HCT116 (cell line): Measurements from ENCODE around the gene IDI1. TPM values are rescaled to one million over a fixed set of nuclear protein-coding genes. Genes with fewer than 3 reads are reported as not detected.

Experiments used
- ATAC-seq: fragments of 200-7000 bp; cut with Tn5 transposase; 2 replicates; pipeline ENCODE4 v1.9.1; 2020; ENCODE audit warnings: mild to moderate bottlenecking, moderate library complexity
- BruUV-seq: library from RNA; stranded (reverse); fragments of 400-500 nt; replicated peaks from 2 replicates; lab custom pipeline; 2021; lab: Mats Ljungman, UMichigan
- CTCF ChIA-PET: fragments of 300-600 bp; sonication (Branson Sonifier 250); formaldehyde crosslinking; loops from one replicate; lab custom pipeline; 2021; ENCODE audit warnings: antibody characterized with exemption; lab: Charles Lee
- POLR2A ChIA-PET: fragments of 300-600, 350-600 bp; sonication (Branson Sonifier 250); formaldehyde crosslinking; loops from one replicate; lab custom pipeline; 2021; ENCODE audit warnings: antibody characterized with exemption; lab: Charles Lee
- RAD21 ChIA-PET, 2 experiments: fragments of 300-600 bp; sonication (Branson Sonifier 250); formaldehyde crosslinking; loops; one replicate each; lab custom pipeline; 2023; ENCODE audit warnings: low total read pairs in 2 of 2; ENCODE audit not compliant: uncharacterized antibody in 2 of 2, unreplicated experiment in 2 of 2, low non-redundant PET in 1 of 2; lab: Charles Lee
- DNase-seq: peaks from one replicate; pipeline ENCODE4 v3.0.0-alpha.2; 2010; ENCODE audit warnings: low read depth, low spot score
- H2AFZ ChIP-seq: fragments of 200-600 bp; shearing (Covaris generic), sonication (generic); 2 replicates; pipeline ENCODE4 v1.6.1; 2017; ENCODE audit warnings: low read depth, mixed run types, mixed read lengths, antibody characterized with exemption, low read length; ENCODE audit not compliant: poor library complexity, severe bottlenecking
- H3K27ac ChIP-seq: 2 replicates; pipeline ENCODE4 v1.5.1; 2012; ENCODE audit warnings: low read depth, low read length
- H3K27me3 ChIP-seq: fragments of 200-600 bp; sonication (generic); 2 replicates; pipeline ENCODE4 v1.6.1; 2016; ENCODE audit warnings: mixed run types, low read length, mixed read lengths; ENCODE audit not compliant: insufficient read depth
- H3K36me3 ChIP-seq, 2 experiments: fragments of 200-500 bp in 1 of 2; fragments of 200-600 bp in 1 of 2; sonication (Bioruptor generic) in 1 of 2; sonication (generic) in 1 of 2; 2 replicates each; pipeline versions ENCODE4 v1.5.1 to v1.6.1; 2014 to 2016; ENCODE audit warnings: low read length in 2 of 2, inconsistent platforms in 1 of 2, mixed read lengths in 1 of 2, mixed run types in 1 of 2; ENCODE audit not compliant: insufficient read depth in 2 of 2, control insufficient read depth in 1 of 2
- H3K4me1 ChIP-seq, 2 experiments: fragments of 200-600 bp in 1 of 2; sonication (generic) in 1 of 2; 2 replicates each; pipeline versions ENCODE4 v1.5.1 to v1.6.1; 2012 to 2017; ENCODE audit warnings: low read length in 2 of 2, inconsistent platforms in 1 of 2, mild to moderate bottlenecking in 1 of 2, mixed read lengths in 1 of 2, mixed run types in 1 of 2, moderate library complexity in 1 of 2; ENCODE audit not compliant: insufficient read depth in 2 of 2, control insufficient read depth in 1 of 2
- H3K4me2 ChIP-seq: fragments of 200-600 bp; sonication (generic); 2 replicates; pipeline ENCODE4 v1.6.1; 2017; ENCODE audit warnings: mixed run types, low read length, mixed read lengths
- H3K4me3 ChIP-seq, 2 experiments: fragments of 200-600 bp in 1 of 2; sonication (generic) in 1 of 2; replicated peaks in 1 of 2; 2 replicates each; pipeline ENCODE4 v1.5.1; 2011 to 2016; ENCODE audit warnings: low read length in 2 of 2, control low read depth in 1 of 2, low read depth in 1 of 2, mild to moderate bottlenecking in 1 of 2, mixed read lengths in 1 of 2, mixed run types in 1 of 2
- H3K79me2 ChIP-seq: fragments of 200-600 bp; sonication (generic); 2 replicates; pipeline ENCODE4 v1.6.1; 2017; ENCODE audit warnings: mild to moderate bottlenecking, mixed run types, low read length, moderate library complexity, mixed read lengths; ENCODE audit not compliant: insufficient read depth
- H3K9ac ChIP-seq: fragments of 200-600 bp; sonication (generic); 2 replicates; pipeline ENCODE4 v1.6.1; 2016; ENCODE audit warnings: low read length, mixed read lengths
- H3K9me2 ChIP-seq: fragments of 200-600 bp; sonication (generic), shearing (Covaris generic); 2 replicates; pipeline ENCODE4 v1.6.1; 2017; ENCODE audit warnings: mixed run types, mild to moderate bottlenecking, moderate library complexity; ENCODE audit not compliant: insufficient read depth
- H3K9me3 ChIP-seq, 2 experiments: fragments of 200-500 bp in 1 of 2; fragments of 200-600 bp in 1 of 2; sonication (Bioruptor generic) in 1 of 2; sonication (generic) in 1 of 2; 2 replicates each; pipeline ENCODE4 v1.6.1; 2014 to 2017; ENCODE audit warnings: low read length in 2 of 2, mixed read lengths in 2 of 2, inconsistent platforms in 1 of 2, low read depth in 1 of 2, mild to moderate bottlenecking in 1 of 2, mixed run types in 1 of 2, moderate library complexity in 1 of 2; ENCODE audit not compliant: control insufficient read depth in 1 of 2, insufficient read depth in 1 of 2
- H4K20me1 ChIP-seq: fragments of 200-600 bp; sonication (generic), shearing (Covaris generic); 2 replicates; pipeline ENCODE4 v1.6.1; 2017; ENCODE audit warnings: mixed run types, mild to moderate bottlenecking, moderate library complexity; ENCODE audit not compliant: insufficient read depth
- CTCF ChIP-seq, 3 experiments: fragments of 200-600 bp in 1 of 3; sonication (generic) in 1 of 3; IDR thresholded peaks in 2 of 3; conservative IDR thresholded peaks in 1 of 3; 2 replicates each; pipeline ENCODE4 v1.5.1; 2012 to 2017; ENCODE audit warnings: low read depth in 2 of 3, low read length in 2 of 3, antibody characterized with exemption in 1 of 3, borderline replicate concordance in 1 of 3, control low read depth in 1 of 3, mild to moderate bottlenecking in 1 of 3, mixed read lengths in 1 of 3, mixed run types in 1 of 3, moderate library complexity in 1 of 3; ENCODE audit not compliant: insufficient read depth in 1 of 3
- EGR1 ChIP-seq: IDR thresholded peaks from 2 replicates; pipeline ENCODE4 v1.6.1; 2012; ENCODE audit warnings: low read depth
- ELF1 ChIP-seq: IDR thresholded peaks from 2 replicates; pipeline ENCODE4 v1.6.1; 2012; ENCODE audit warnings: low read depth, borderline replicate concordance
- EZH2 ChIP-seq: fragments of 200-600 bp; sonication (generic); IDR thresholded peaks from 2 replicates; pipeline ENCODE4 v1.6.1; 2017; ENCODE audit warnings: antibody characterized with exemption, mixed run types
- EZH2phosphoT487 ChIP-seq: fragments of 200-600 bp; IDR thresholded peaks from 2 replicates; pipeline ENCODE4 v1.6.1; 2018; ENCODE audit warnings: antibody characterized with exemption, borderline replicate concordance
- FOSL1 ChIP-seq: IDR thresholded peaks from 2 replicates; pipeline ENCODE4 v1.6.1; 2012; ENCODE audit warnings: low read depth
- JUND ChIP-seq: IDR thresholded peaks from 2 replicates; pipeline ENCODE4 v1.6.1; 2012
- MAX ChIP-seq: IDR thresholded peaks from 2 replicates; pipeline ENCODE4 v1.6.1; 2012
- RAD21 ChIP-seq: IDR thresholded peaks from 2 replicates; pipeline ENCODE4 v1.6.1; 2012; ENCODE audit warnings: low read depth, mild to moderate bottlenecking
- REST ChIP-seq: IDR thresholded peaks from 2 replicates; pipeline ENCODE4 v1.6.1; 2012; ENCODE audit warnings: low read depth
- SP1 ChIP-seq: IDR thresholded peaks from 2 replicates; pipeline ENCODE4 v1.6.1; 2012; ENCODE audit warnings: low read depth
- TCF7L2 ChIP-seq: IDR thresholded peaks from 2 replicates; pipeline ENCODE4 v1.7.0; 2011; ENCODE audit warnings: borderline replicate concordance, inconsistent platforms; ENCODE audit not compliant: insufficient read depth, insufficient read length; ENCODE audit errors: extremely low read depth
- YY1 ChIP-seq: IDR thresholded peaks from 2 replicates; pipeline ENCODE4 v1.6.1; 2011; ENCODE audit warnings: low read length, low read depth, moderate library complexity, mild to moderate bottlenecking; ENCODE audit not compliant: insufficient replicate concordance; ENCODE audit errors: extremely low read depth
- intact Hi-C: fragments of 100-400 bp; cut with micrococcal nuclease; formaldehyde crosslinking; loops from 2 replicates; pipeline ENCODE4 v1.10.0; 2022
- total RNA-seq: library from RNA; stranded (reverse); gene quantifications from one replicate; pipeline ENCODE4 v1.2.1, GENCODE V29; 2021; ENCODE audit not compliant: unreplicated experiment

The IDI1 gene
- total RNA-seq, 1 experiment from 2014 or later, result 37.8 TPM

- ChIA-PET CTCF (no interaction called here), POLR2A (no interaction called here), RAD21 (no interaction called here)
- no peak overlapping the region for H3K4me2 ChIP-seq
- BruUV-seq, result no TSS peak
- TF ChIP-seq EGR1 (no peak), RAD21 (no peak), EZH2phosphoT487 (no peak)
- H3K9me3 ChIP-seq, result no peaks in the 10 kb centered on the region
- H3K4me1 ChIP-seq, result no peaks in the 10 kb centered on the region; a peak in 1 of 4 replicates
- H3K9ac ChIP-seq, result no peak overlapping the region
- H3K9me2 ChIP-seq, result no peaks in the 10 kb centered on the region
- peaks cover 60 to 84% of the 10 kb centered on the region in 2 experiments for H3K36me3 ChIP-seq
- peaks cover 99% of the 10 kb centered on the region for H3K79me2 ChIP-seq
- H3K27ac ChIP-seq, result no peak overlapping the region
- ATAC-seq (no peak), DNase-seq (no peak)
- H3K27me3 ChIP-seq, result no peaks in the 10 kb centered on the region
- intact Hi-C loops, result no loop called here
- H2AFZ ChIP-seq, result no peak overlapping the region
- H4K20me1 ChIP-seq, result peaks cover 27% of the 10 kb centered on the region; the same call in 1 of the 2 replicates
- H3K4me3 ChIP-seq, result no peak overlapping the region
Measured at GRCh38 chr10:996031-996430, 52.9 kb downstream of the IDI1 start.

GRCh38 chr10:995559-995926 lies 53.4 kb downstream of the IDI1 start:
- Histone ChIP-seq H2AFZ (no peak overlapping the region), H3K9me3 (no peaks in the 10 kb centered on the region), H3K27ac (no peak overlapping the region), H3K9me2 (no peaks in the 10 kb centered on the region), H3K9ac (no peak overlapping the region), H3K79me2 (peaks cover 99% of the 10 kb centered on the region), H3K27me3 (no peaks in the 10 kb centered on the region), H3K4me1 (no peaks in the 10 kb centered on the region; a peak in 1 of 4 replicates), H3K4me3 (no peak overlapping the region), H3K36me3 (peaks cover 58 to 83% of the 10 kb centered on the region in 2 experiments; a peak in 3 of 4 replicates), H3K4me2 (no peak overlapping the region), H4K20me1 (peaks cover 30% of the 10 kb centered on the region; the same call in 1 of the 2 replicates)
- ChIA-PET CTCF (no interaction called here), RAD21 (no interaction called here), POLR2A (no interaction called here)
- BruUV-seq, result no TSS peak
- ATAC-seq, result no peak
- DNase-seq, result no peak
- intact Hi-C loops, result no loop called here
- TF ChIP-seq REST, result no peak
- no peak for TF ChIP-seq CTCF (IDR thresholded peaks at IDR 0.05 in 2 of 3, conservative IDR thresholded peaks at IDR 0.05 in 1 of 3; ENCODE audit: borderline replicate concordance in 1 of 3, insufficient read depth in 1 of 3, low read depth in 2 of 3, low read length in 2 of 3)
- TF ChIP-seq FOSL1, result no peak
- TF ChIP-seq EGR1, result no peak
- TF ChIP-seq JUND, result no peak
- TF ChIP-seq TCF7L2, result no peak
- no peak for TF ChIP-seq EZH2
- no peak for TF ChIP-seq MAX
- no peak for TF ChIP-seq SP1
- TF ChIP-seq YY1, result no peak
- TF ChIP-seq ELF1, result no peak
- TF ChIP-seq EZH2phosphoT487, result no peak
